Testis (tissue), 2 donors: ENCODE data around the gene TMEM109.

ENCODE experiments used
- CTCF ChIP-seq, 3 experiments: fragments of 450-650 bp in 2 of 3; fragments of 200-600 bp in 1 of 3; sonication (generic) in 1 of 3; IDR thresholded peaks; one replicate each; pipeline ENCODE4 v1.5.1; 2016 to 2019; ENCODE audit warnings: antibody characterized with exemption in 3 of 3, mild to moderate bottlenecking in 2 of 3, moderate library complexity in 1 of 3
- POLR2A ChIP-seq: fragments of 450-650 bp; IDR thresholded peaks from one replicate; pipeline ENCODE4 v1.6.1; 2017; ENCODE audit warnings: antibody characterized with exemption, mild to moderate bottlenecking, moderate library complexity

GRCh38 chr11:60869451-60869825 lies 44.5 kb upstream of the TMEM109 start:
- TF ChIP-seq CTCF (IDR thresholded peaks at IDR 0.05) (no peak), POLR2A (no peak)
